Stimulated activated CD4-positive, alpha-beta T cell treated with anti-CD3 and anti-CD28 coated beads, Interleukin-15, amount 100 ng/mL, for 24 hours (primary cell): ENCODE results near the gene A1CF.
"Not testable (repeated sequence)": the region's sequence is repeated elsewhere in the genome, so short reads cannot be mapped to it uniquely, and the experiment has no call there.

ENCODE experiments used
- DNase-seq: peaks from one replicate; pipeline ENCODE4 v3.0.0-alpha.2; 2020

The A1CF gene

DNA sequence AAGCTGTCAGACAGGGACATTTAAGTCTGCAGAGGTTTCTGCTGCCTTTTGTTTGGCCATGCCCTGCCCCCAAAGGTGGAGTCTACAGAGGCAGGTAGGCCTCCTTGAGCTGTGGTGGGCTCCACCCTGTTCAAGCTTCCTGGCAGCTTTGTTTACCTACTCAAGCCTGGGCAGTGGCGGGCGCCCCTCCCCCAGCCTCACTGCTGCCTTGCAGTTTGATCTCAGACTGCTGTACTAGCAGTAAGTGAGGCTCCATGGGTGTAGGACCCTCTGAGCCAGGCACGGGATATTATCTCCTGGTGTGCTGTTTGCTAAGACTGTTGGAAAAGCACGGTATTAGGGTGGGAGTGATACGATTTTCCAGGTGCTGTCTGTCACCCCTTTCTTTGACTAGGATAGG lies 97.5 kb downstream of the A1CF start:
- not testable (repeated sequence) for DNase-seq

DNA sequence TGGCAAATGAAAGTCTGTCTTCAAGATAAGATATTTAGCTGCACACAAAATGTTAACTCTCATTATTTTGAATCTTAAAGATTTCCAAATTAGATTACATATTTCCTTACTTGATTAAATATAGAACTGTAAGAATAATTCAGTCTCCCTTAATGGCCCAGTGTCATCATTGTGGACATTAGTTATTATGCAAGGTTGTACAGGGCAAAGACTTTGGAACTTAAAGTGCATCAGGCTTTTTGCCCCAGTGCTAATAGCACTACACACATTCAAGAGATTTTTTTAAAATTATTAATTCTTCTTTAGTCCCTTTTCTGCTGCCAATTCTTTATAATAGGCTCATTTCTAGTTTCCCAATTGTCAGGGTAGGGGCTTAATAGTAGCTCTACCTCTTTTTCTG lies 103.4 kb downstream of the A1CF start:
- not testable (repeated sequence) for DNase-seq

DNA sequence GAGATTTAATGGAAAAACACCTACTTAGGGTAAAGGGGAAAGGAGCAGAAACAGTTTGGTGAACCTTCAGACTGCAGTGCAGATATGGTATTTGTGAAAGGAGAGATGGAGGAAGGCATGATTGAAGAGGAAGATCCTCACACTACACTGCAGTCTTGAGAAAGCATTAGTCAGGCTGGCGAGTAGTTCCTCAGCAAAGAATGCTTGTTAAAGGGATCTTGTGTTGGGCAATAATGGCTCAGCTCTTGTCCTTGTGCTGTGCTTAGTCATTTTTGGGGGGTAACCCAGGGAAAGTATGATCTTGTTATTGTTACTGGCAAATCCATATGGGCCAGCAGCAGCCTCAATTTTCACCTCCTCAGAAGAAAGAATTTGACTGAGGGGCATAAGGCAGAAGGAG lies 105.4 kb downstream of the A1CF start:
- DNase-seq: not testable (repeated sequence)

DNA sequence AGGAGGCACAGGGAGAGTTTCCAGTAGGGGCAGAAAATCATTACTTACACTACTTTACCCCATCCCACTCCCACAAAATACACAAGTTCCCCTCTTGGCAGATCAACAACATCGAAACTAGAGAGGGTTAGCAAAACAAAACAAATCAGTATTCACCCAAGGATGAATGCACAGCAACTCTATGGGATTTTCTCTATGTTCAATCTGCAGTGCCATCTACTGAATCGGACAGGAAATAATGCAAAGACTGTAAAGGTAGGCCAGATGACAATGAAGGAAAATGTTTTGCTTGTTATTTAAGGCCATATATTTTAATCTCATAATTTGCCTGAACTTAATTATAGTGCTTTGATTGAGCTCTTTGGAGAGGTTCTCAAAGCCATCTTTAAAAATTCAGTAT lies 110.6 kb downstream of the A1CF start:
- not testable (repeated sequence) for DNase-seq

DNA sequence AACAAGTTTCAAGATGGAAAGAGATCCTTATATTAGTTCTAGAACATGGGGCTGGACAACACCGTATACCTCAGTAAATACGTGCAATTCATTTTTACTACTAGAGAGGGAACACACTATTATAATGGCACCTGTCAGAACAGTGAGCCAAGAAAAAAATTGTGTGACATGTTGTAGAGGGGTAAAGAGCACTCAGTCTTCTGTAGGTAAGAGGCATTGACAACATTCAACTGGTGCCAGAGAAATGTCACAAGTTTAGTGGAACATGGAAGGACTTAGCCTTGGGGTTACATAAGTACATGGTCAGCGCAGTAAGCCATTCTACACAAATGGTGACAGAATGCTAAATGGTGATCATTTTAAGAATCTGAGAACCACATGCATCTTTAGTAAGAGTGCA lies 113.4 kb downstream of the A1CF start:
- DNase-seq: not testable (repeated sequence)

DNA sequence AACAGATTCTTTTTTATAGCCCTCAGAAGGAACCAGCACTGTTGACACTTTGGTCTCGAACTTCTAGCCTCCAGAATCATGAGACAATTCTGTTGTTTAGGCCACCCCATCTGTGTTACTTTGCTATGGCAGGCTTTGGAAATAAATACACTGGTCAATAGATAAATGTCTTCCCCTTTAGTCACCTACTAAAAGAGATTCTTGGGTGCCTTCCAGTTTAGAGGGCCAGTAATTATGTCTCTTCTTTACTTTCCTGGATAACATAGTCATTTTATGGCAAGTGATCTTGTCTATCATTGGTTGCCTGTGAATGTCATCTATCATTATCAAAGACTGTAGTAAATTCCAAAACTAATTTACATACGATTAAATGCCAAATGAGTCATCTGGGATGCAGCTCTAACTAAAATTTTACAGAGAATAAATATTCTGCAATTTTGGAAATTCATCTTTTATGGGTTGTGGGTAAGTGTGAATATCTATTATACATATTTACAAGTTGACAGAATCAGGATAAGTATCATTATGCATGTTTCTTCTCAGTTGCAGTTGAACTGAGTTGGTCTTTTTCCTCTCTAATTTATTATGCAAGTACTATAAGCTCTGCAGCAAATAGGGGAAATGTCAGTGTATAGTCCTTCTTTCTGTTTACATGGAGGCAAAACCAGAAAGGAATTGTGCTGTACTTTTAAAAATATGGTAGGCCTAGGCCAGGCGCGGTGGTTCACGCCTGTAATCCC lies 118.5 kb downstream of the A1CF start:
- not testable (repeated sequence) for DNase-seq
